GM21526 (cell line): ENCODE results near the gene TMEM35A.
"Not testable (repeated sequence)": the region's sequence is repeated elsewhere in the genome, so short reads cannot be mapped to it uniquely, and the experiment has no call there.

Experiments
- ATAC-seq: cut with Tn5 transposase; IDR thresholded peaks from one replicate; pipeline ENCODE4 v1.9.1; 2021; ENCODE audit warnings: moderate library complexity; ENCODE audit not compliant: unreplicated experiment, low FRiP score

Gene TMEM35A

GRCh38 chrX:101078716-101079598 lies at the start of gene TMEM35A:
Gene TMEM35A (plus strand): TSS chrX:101078879. CDS start chrX:101079003, 124 bp downstream.
- ATAC-seq, result no peak

- no peak for ATAC-seq
Observed at GRCh38 chrX:101029665-101030064, 49.0 kb upstream of the TMEM35A start.

- ATAC-seq, result no peak
Observed at GRCh38 chrX:101037231-101037630, 41.4 kb upstream of the TMEM35A start.

GRCh38 chrX:101040197-101040596 lies 38.5 kb upstream of the TMEM35A start:
- no peak for ATAC-seq

- ATAC-seq, result peak; percentile 8
Observed at GRCh38 chrX:101051153-101051548, 27.5 kb upstream of the TMEM35A start.

GRCh38 chrX:101051549-101052302 lies 27.0 kb upstream of the TMEM35A start, which contains the start of gene TRMT2B:
Gene TRMT2B (minus strand): TSS chrX:101052111. CDS start chrX:101042289, 9,822 bp downstream.
- peak; percentile 92 for ATAC-seq

GRCh38 chrX:101056551-101056950 lies 22.1 kb upstream of the TMEM35A start:
- not testable (repeated sequence) for ATAC-seq

- peak; percentile 83 for ATAC-seq
Observed at GRCh38 chrX:101057093-101057714, 21.5 kb upstream of the TMEM35A start.

GRCh38 chrX:101062176-101062575 lies 16.5 kb upstream of the TMEM35A start:
- no peak for ATAC-seq

- ATAC-seq, result no peak
Observed at GRCh38 chrX:101071582-101071981, 7.1 kb upstream of the TMEM35A start.

GRCh38 chrX:101079736-101080270 lies 1.1 kb downstream of the TMEM35A start:
- no peak for ATAC-seq

GRCh38 chrX:101080326-101081124 lies 1.8 kb downstream of the TMEM35A start:
- ATAC-seq, result no peak

- ATAC-seq, result no peak
Observed at GRCh38 chrX:101081231-101081630, 2.6 kb downstream of the TMEM35A start.

- ATAC-seq, result no peak
Observed at GRCh38 chrX:101091817-101092216, 13.1 kb downstream of the TMEM35A start.

GRCh38 chrX:101097546-101098453 lies 19.1 kb downstream of the TMEM35A start, which contains the start of gene CENPI:
Gene CENPI (plus strand): TSS chrX:101098204. CDS start chrX:101101071, 2,867 bp downstream.
- peak; percentile 98 for ATAC-seq

- no peak for ATAC-seq
Observed at GRCh38 chrX:101108284-101108683, 29.6 kb downstream of the TMEM35A start.

GRCh38 chrX:101117701-101118100 lies 39.0 kb downstream of the TMEM35A start:
- ATAC-seq, result no peak

- no peak for ATAC-seq
Observed at GRCh38 chrX:101136235-101136634, 57.6 kb downstream of the TMEM35A start.
